GM19468 (cell line): ENCODE data around the gene RFNG.

ENCODE experiments used
- ATAC-seq: cut with Tn5 transposase; IDR thresholded peaks from one replicate; pipeline ENCODE4 v1.9.1; 2021; ENCODE audit warnings: mild to moderate bottlenecking, moderate library complexity, moderate number of reproducible peaks; ENCODE audit not compliant: unreplicated experiment; ENCODE audit errors: extremely low read depth

Gene RFNG

DNA sequence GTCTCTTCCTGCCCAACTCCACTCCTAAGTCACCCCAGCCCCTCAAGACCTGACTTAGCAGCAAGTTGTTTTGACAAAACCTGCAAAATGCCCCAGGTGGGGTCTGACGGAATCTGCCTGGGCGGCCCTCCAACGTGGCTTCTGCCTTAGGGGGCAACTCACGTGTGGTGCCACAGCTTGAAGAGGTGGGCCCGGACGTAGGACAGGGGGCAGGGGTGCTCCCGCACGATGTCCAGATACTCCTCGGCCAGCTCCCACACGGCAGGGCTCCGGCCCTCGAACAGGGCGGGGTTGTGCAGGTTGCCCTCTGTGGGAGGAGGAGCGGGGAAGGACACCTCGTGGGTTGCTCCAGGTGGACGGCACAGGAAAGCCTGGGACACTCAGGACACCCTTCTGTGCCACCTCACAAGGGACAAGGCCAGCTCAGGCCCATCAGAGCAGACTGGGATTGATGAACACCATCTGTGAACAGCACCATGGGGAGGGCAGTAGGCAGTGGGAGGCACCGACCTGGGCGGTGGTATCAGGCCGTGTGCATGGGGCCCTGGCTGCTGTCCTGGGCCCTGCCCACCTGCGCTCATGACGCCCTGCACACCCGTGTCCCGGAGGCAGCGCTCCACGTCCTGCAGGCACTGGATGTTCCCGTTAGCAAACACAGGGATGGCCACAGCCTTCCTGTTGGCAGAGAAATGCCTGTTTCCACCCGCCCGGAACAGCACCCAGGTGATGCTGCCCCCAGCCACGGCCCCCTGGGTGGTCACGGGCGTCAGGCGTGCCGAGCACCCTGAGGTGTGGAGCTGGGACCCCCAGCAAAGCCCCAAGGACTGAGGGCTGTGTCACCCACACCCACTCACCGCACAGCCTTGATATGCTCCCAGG lies 9.7 kb upstream of the RFNG start:
- ATAC-seq, result no peak

DNA sequence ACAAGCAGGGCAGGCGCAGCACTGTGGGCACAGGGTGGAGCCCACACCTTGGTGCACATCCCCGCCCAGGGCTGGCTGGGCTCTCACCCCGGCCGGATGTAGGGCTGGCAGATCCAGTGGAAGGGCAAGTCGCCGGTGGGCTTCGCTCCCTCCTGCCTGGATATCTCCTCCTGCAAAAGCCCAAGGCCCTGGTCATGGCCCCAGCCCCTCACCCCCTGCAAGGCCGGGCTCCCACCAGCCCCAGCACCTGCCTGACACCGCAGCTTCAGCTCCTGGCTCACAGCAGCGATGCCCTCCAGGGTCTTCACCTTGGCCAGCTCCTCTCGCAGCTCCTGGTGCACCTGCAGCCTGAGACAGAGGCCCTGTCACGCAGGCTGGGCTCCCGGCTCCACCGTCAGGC lies 9.0 kb upstream of the RFNG start:
- ATAC-seq, result no peak

DNA sequence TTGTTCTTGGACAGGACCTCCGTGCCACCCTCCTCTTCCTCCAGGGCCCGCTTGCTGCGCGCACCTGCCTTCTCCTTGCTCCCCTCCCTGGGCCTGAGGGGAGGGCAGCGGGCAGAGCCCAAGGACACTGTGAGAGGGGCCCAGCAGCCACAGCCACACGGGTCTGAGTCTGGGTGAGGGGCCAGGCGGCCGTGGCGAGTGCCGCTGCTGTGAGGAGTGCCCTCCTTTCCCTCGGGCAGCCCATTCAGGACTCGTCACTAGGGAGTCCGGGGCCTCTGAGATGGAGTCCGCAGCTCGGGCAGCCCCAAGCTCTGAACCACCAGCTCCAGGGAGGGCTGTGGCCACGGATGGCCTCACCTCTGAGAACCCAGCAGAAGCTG lies 8.4 kb upstream of the RFNG start:
- no peak for ATAC-seq

DNA sequence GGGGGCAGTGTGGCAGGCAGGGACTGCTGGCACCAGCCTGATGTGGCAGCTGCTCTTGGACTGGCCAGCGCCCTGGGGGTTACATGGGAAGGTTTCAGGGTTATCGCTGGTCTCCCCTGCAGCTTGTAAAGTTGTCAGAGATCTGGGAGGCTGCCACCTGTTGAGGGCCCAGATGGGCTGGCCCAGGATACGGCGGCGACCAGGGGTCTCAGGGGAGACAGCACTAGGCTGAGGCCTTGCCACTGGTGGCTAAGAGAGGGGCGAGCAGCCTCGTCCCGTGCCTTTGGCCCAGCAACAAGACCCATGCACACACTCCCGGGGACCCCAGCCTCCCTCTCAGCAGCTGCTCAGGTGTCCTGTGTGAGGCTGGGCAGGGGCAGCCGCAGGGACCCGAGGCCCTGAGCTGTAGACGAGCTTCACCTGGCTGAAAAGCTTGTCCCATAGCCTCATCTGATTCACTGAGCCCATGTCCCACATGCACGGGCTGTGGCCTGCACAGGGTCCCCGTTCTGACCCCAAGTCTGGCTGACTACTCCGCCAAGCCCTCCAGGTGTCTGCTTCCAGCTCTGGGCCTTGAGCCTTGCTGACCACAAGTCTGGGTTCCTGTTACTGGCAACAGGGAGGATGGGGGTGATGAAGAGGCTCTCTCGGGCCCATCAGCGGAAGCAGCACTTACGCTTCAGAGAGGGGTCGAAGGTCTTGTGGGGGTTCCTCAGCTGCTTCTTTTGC lies 7.8 kb upstream of the RFNG start:
- no peak for ATAC-seq

DNA sequence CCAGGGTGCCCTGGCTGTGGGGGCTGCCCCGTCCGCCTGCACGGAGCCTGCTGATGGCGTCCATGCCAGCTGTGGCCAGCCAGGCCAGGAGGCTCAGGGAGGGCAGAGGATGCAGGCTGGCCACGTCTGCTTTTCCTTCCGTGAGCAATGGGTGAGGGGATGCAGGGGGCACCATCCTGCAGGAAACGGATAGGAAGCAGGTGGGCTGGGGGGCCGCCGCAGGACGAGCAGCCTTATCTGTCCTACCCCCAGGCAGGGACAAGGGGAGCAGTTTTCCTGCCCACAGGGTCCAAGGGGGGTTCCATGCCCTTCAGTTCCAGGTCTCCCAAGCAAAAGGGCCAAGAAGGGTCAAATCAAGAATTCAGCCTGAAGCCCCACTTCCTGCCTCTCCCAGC lies 7.2 kb upstream of the RFNG start:
- no peak for ATAC-seq

DNA sequence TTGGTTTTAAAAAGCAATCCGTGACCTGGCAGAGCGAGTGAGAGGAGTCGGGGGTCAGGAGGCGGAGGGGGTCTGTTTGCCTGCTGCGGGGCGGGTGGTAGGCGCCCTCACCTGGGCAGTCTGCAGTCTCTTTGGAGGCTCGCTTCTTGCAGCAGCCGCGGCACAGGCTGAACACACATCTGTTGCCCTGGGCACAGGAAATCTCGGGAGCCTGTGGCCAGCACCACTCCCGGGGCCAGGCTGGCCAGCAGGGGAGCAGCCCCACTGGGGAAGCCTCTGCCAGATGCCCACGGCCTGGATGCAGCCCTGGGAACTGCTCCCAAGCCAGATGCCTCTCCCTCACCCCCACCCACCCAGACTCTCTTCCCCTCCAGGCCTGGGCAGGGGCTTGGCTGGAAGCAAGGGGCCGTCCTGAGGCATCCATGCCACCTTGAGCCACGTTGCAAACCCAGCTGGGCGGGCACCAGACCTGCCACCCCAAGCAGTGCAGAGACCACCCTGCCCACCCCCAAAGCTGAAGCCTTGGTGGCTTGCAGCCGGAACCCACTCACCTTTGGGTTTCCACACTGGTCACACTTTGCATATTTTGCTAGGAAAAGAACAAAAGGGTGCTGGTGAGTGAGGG lies 6.7 kb upstream of the RFNG start:
- no peak for ATAC-seq

DNA sequence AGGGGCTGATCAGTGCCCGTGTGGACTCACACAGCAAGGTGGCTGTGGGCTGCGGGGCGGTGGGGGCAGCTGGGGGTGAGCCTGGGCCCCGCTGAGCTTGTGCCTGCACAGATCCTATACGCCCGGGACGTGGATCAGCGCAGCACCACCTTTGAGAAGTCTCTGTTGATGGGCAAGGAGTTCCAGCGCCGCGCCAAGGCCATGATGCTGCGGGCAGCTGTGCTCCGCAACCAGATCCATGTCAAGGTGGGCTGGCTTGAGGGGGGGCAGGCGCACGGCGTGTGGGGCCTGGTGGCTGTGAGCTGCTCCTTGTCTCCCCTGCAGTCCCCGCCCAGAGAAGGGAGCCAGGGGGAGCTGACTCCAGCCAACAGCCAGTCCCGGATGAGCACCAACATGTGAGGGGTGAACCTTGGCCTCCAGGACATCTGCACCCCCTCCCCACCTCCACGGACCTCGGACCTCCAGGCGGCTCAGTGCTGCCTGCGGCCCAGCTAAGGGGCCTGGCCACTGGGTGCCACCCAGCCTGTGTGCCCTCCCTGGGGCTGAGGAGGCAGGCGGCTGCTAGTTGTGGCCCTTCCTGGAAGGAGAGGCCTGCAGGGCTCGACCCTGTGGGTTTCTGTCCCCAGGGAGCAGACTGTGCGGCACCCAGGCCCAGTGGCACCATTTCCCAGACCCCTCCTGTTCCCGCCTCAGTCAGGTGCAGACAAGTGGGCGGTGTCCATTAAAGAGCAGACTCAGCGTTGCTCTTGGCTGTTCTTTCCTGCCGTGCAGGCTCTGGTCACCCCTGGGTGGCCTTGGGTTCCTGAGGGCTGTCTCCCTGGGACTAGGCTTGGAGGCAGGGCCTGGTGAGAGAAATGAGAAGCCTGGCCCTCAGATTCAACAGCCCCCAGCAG lies 5.4 kb upstream of the RFNG start:
- no peak for ATAC-seq

DNA sequence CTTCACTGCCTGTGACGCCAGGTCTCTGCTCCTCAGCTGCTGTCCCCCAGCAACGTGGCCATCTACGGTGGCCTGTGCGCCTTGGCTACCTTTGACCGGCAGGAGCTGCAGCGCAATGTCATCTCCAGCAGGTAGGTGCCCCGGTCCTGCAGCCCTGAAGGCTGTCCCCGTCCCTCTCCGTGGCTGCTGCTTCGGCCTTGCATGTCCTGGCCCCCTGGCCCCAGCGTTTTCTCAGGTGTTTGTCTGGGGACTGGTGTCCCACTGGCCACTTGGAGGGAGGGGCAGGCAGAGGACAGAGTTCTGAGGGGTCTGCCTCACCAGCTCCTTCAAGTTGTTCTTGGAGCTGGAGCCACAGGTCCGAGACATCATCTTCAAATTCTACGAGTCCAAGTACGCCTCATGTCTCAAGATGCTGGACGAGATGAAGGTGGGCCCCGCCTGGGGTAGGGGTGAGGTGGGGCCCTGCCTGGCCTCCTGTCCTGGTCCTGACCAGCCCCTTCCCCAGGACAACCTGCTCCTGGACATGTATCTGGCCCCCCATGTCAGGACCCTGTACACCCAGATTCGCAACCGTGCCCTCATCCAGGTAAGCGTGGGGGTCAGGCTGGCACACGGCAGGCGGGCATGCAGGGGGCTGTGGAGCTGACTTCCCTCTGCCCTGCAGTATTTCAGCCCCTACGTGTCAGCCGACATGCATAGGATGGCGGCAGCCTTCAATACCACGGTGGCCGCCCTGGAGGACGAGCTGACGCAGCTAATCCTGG lies 4.5 kb upstream of the RFNG start:
- ATAC-seq, result no peak

DNA sequence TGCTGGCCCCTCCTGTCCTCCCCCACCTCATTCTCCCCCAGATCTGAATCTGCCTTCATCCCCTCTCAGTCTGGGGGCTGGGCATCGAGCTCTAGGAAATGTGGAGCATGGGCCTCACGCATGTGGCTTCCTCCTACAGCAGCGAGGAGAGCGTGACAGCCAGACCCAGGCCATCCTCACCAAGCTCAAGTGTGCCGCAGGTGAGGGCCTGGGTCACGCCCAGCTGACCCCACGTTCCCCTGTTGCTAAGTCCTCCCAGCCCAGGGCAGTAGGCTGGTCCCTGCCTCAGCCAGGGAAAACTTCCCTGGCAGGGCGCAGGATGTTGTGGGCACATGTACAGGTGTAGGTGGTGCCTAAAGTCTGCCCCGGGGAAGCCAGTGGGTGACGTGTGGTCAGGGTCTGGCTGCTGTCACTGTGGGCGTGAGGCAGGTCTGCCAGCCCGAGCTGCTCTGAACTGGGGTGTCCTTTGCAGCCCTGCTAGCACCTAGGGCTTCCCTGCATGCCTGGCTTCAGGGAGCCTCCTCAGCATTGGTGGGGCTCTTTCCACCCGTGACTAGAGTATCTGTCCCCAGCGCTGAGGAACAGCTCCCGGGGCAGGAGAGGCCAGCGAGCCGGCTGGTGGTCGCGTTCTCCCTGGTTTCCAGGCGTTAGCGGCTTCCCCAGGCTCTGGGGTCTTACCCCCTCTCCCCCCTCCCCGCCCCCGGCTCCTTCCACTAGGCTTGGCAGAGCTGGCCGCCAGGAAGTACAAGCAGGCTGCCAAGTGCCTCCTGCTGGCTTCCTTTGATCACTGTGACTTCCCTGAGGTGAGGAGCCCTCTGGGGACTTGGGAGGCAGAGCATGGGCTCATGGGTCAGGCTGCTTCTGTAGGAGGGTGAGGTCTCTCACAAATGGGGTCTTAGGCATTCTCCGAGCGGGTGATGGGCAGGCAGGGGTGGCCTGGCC lies 3.7 kb upstream of the RFNG start:
- no peak for ATAC-seq

DNA sequence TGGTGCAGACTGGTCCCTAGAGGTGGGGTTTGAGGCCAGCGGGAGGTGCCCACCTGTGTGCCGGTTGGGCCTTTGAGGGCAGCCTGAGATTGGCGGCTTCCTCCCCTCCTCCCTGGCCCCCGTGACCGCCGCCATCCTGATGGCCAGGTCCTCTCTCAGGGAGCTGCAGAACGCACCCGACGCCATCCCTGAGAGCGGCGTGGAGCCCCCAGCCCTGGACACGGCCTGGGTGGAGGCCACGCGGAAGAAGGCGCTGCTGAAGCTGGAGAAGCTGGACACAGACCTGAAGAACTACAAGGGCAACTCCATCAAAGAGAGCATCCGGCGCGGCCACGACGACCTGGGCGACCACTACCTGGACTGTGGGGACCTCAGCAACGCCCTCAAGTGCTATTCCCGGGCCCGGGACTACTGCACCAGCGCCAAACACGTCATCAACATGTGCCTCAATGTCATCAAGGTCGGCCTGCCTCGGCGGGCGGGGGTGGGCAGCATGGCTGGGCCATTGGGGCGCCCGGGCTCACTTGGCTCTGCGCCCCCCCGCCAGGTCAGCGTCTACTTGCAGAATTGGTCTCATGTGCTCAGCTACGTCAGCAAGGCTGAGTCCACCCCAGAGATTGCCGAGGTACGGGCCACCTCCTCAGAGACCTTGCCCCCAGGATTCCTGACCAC lies 2.9 kb upstream of the RFNG start:
- ATAC-seq, result no peak

DNA sequence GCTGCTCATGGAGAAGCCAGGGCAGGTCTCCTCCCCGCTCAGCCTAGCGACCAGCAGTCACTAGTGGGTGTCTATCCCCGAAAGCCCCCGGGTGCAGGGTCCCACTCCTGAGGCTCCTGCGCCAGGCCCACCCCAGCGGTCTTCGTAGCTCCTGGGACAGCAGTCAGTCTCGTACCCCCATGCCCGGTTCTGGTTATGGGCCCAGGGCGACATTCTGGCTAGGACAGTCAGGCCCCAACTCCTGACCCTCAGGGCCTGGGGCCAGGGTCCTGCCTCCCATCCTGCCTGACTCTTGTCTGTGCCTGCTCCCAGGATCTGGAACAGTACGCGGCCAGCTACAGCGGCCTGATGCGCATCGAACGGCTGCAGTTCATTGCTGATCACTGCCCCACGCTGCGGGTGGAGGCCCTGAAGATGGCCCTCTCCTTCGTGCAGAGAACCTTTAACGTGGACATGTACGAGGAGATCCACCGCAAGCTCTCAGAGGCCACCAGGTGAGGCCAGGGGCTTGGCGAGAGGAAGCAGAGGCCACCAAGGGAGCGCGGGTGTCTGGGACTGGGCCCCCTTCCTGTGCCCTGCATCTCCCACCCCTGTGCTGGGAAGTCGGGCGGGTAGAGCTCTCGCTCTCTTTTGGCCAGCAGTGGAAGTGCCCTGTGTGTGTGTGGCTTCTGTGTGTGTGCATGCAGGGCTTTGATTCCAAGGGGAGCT lies 2.1 kb upstream of the RFNG start:
- ATAC-seq, result no peak

DNA sequence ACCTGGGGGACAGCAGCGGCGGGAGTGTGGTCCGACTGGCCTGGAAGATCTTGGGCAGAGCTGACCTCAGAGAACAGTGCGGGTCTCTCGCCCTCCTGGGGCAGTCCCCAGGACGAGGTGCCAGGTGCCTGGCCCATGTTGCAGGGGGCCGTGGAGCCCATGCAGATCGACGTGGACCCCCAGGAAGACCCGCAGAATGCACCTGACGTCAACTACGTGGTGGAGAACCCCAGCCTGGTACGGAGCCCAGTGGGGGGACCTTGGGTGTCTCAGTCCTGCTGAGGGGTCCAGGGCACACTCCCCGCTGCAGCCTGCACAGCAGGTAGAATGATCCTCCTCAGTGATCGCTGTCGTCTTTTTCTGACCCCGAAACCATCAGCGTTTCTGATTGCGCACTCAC lies 1.5 kb upstream of the RFNG start:
- ATAC-seq, result no peak

DNA sequence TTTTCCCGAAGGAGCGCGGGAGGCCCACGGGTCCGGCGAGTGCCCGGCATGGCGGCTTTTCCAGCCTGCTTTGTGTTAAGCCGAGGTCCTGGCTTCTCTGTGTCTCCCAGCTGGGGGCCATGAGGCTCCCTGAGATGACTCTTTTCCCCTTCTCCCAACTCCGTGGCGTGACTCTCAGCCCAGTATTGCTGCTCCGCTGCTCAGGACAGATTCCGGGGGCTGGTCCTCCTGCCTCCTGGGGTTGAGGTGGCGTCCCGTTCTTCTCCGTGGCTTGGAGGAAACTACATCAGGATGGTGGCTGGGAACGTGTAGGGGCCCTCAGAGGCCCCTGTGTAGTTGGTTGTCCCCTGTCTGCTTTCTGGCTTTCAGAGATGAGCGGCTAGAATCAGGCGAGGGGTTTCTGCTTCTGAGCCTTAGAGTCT lies 1.0 kb upstream of the RFNG start:
- no peak for ATAC-seq

DNA sequence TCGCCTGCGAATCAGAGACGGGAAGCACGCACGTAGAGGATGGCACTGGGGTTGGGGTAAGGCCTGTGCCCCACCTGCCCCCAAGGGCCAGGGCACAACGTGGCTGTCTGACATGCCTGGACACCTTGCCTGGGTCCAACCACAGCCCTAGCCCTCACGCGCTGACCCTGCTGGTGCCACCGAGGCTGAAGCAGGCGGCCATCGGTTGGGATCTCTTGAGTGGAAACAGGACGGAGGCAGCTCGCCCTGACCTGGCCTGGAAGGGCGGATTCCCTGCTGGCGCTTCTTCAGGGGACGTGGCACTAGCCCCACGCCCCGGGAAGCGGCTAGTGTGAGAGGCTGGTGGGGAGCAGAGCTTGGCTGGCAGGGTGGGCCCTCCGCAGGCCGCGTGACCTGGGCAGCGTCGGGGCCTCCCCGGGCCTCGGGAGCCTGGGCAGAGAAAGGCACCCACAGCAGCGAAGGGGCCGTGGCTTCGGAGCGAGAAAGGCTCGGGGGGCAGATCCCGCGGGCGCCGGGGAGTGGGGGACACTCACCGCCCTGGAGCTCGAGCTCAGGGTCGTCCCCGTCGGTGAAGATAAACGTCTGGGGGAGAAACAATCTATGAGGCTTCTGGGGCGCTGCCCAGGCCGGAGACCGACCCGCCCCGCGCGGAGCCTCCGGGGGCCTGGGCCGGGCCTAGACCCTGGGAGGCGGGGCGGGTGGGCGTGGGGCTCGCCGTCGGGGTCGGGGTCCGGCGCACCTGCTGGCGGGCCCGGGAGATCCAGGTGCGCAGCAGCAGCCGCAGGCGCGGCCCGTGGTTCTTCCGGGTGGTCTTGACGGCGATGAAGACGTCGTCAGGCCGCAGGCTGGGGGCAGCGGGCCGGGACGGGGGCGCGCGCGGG lies 610 bp downstream of the RFNG start:
- ATAC-seq, result no peak

DNA sequence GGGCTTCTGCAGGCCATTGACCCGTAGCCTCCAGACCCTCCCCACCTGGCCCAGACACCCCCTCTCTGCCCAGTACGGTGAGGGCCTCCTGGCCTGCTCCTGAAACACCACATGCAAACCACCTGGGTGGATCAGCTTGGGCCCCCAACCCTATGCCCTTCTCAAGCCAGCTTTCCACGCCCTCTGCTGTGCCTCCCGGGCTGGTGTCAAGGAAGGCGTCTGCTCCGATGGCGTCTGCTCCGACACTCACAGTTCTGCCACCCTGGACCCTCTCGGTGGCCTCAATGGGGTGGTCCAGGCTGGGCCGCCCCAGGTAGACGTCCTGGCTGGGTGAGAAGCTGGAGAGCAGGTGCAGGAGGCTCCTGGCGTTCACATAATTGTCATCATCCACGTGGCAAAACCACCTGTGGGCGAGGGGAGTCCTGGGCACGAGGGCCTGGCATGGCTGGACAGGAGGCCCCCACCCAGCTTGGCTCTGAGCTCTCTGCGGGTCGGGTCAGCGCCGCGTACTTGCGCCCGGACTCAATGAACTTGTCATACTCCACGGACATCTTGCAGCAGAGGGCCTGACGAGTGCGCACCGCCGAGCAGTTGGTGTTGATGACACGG lies 1.4 kb downstream of the RFNG start:
- no peak for ATAC-seq

DNA sequence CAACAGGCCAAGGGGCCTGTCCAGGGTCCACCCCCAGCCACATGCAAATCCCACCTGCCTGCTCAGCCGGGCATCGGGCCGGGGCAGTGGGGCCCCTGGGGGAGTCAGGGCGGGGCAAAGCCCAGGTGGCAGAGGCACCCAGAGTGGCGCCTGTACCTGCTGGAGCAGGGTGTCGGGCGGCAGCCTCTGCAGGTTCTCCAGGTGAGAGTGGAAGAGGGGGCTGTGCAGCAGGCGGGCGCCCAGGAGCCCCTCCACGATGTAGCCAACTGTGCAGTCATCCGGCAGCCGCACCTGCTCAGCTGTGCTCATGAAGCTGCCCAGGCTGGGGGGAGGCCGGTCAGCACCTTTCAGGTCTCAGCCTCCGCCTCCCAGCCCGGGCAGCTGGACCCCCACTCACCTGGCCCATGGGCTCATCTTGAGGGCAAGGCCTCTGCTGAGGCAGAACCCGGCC lies 2.1 kb downstream of the RFNG start:
- no peak for ATAC-seq
